H1 (cell line): ENCODE measurements around the gene CLMP.

Experiments
- CTCF ChIP-seq, 3 experiments: IDR thresholded peaks; 1 replicate in 2 of 3; 2 replicates in 1 of 3; pipeline versions ENCODE4 v1.5.1 to v1.6.1; 2011; ENCODE audit warnings: low read length in 3 of 3, mild to moderate bottlenecking in 3 of 3, inconsistent platforms in 2 of 3, low read depth in 1 of 3, moderate library complexity in 1 of 3; ENCODE audit not compliant: insufficient read depth in 1 of 3; ENCODE audit errors: control extremely low read depth in 1 of 3
- POLR2A ChIP-seq, 2 experiments: IDR thresholded peaks; 1 replicate in 1 of 2; 2 replicates in 1 of 2; pipeline ENCODE4 v1.6.1; 2011; ENCODE audit warnings: low read depth in 2 of 2, low read length in 2 of 2, mild to moderate bottlenecking in 2 of 2; ENCODE audit errors: control extremely low read depth in 1 of 2
- YY1 ChIP-seq: IDR thresholded peaks from 2 replicates; pipeline ENCODE4 v1.6.1; 2011; ENCODE audit warnings: low read depth, mild to moderate bottlenecking, low read length

- TF ChIP-seq CTCF (IDR thresholded peaks at IDR 0.05; ENCODE audit: control extremely low read depth in 1 of 3, insufficient read depth in 1 of 3, low read depth in 1 of 3, low read length in 3 of 3) (no peak), YY1 (no peak), POLR2A (IDR thresholded peaks at IDR 0.05; ENCODE audit: control extremely low read depth in 1 of 2, low read depth in 2 of 2, low read length in 2 of 2) (no peak)
Observed at GRCh38 chr11:123169821-123170220, 25.2 kb downstream of the CLMP start.
